Muscle layer of duodenum (tissue), 2 donors: ENCODE results near the gene MISP3.

Experiments used
- H3K27ac ChIP-seq: one replicate; pipeline ENCODE4 v1.7.0; 2013; ENCODE audit warnings: mild to moderate bottlenecking, low read length
- H3K27me3 ChIP-seq: one replicate; pipeline ENCODE4 v1.7.0; 2013; ENCODE audit warnings: low read depth, mild to moderate bottlenecking, control low read depth, low read length
- H3K36me3 ChIP-seq, 2 donors: one replicate each; pipeline ENCODE4 v1.7.0; 2013; ENCODE audit warnings: low read length in 2 of 2, control low read depth in 1 of 2, mild to moderate bottlenecking in 1 of 2; ENCODE audit not compliant: insufficient read depth in 2 of 2, control insufficient read depth in 1 of 2
- H3K4me1 ChIP-seq, 2 donors: one replicate each; pipeline ENCODE4 v1.7.0; 2013; ENCODE audit warnings: low read length in 2 of 2, mild to moderate bottlenecking in 2 of 2, control low read depth in 1 of 2, moderate library complexity in 1 of 2; ENCODE audit not compliant: insufficient read depth in 2 of 2, control insufficient read depth in 1 of 2
- H3K4me3 ChIP-seq, 2 donors: one replicate each; pipeline ENCODE4 v1.7.0; 2013; ENCODE audit warnings: low read length in 2 of 2, low read depth in 1 of 2, mild to moderate bottlenecking in 1 of 2
- H3K9me3 ChIP-seq, 2 donors: one replicate each; pipeline ENCODE4 v1.7.0; 2013; ENCODE audit warnings: low read length in 2 of 2, control low read depth in 1 of 2, mild to moderate bottlenecking in 1 of 2; ENCODE audit not compliant: control insufficient read depth in 1 of 2
- donor health status: healthy.

Gene MISP3

DNA sequence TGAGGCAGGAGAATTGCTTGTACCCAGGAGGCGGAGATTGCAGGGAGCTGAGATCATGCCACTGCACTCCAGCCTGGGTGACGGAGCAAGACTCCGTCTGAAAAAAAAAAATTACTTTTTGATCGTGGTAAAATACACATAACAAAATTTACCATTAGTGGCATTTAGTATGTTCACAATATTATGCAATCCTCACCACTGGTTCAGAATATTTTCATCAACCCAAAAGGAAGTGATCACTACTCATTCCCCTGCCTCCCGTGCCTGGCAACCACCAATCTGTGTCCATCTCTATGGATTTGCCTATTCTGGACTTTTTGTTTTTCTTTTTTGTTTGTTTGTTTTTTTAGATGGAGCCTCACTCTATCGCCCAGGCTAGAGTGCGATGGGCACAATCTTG, 9.5 kb upstream of the MISP3 start:
- Histone ChIP-seq H3K9me3 (no peaks in the 10 kb centered on the region), H3K4me3 (no peak overlapping the region), H3K27me3 (peaks cover 19% of the 10 kb centered on the region)

DNA sequence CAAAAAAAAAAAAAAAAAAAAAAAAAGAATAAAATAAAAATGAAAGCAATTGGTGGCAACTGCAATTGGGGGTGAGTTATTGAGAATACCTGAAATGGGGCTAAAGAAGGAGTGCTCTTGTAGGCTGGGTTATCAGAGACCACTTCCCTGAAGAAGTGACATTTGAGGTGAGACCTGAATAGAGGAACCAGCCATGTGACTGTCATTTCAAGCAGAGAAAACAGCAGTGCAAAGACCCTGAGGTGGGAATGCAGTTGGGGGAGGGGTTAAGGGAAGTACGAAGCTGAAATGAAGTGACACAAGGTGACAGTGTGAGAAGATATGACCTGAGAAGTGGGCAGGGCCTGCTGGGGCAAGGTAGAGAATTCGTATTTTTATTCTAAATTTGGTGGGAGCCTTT, 6.5 kb upstream of the MISP3 start:
- H3K27me3 ChIP-seq: peaks cover 4% of the 10 kb centered on the region
- H3K4me1 ChIP-seq: no peaks in the 10 kb centered on the region

More for the DNA sequence above, 9.5 kb upstream of the MISP3 start:
- Histone ChIP-seq H3K27ac (no peak overlapping the region), H3K36me3 (no peaks in the 10 kb centered on the region), H3K4me1 (peaks cover 0 to 2% of the 10 kb centered on the region in 2 donors)

DNA sequence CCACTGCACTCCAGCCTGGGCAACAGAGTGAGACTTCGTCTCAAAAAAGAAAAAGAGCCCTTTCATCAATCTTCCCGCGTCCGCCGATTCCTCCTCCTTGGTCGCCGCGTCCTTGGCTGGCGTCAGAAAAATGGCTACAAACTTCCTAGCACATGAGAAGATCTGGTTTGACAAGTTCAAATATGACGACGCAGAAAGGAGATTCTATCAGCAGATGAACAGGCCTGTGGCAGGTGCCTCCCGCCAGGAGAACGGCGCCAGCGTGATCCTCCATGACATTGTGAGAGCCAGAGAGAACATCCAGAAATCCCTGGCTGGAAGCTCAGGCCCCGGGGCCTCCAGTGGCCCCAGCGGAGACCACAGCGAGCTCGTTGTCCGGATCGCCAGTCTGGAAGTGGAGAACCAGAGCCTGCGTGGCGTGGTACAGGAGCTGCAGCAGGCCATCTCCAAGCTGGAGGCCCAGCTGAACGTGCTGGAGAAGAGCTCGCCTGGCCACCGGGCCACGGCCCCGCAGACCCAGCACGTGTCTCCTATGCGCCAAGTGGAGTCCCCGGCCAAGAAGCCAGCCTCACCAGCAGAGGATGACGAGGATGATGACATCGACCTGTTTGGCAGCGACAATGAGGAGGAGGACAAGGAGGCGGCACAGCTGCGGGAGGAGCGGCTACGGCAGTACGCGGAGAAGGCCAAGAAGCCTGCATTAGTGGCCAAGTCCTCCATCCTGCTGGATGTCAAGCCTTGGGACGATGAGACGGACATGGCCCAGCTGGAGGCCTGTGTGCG, 2.1 kb upstream of the MISP3 start:
- H3K4me1 ChIP-seq: peaks cover 0 to 28% of the 10 kb centered on the region in 2 donors
- H3K27me3 ChIP-seq: no peaks in the 10 kb centered on the region
- no peak overlapping the region for H3K27ac ChIP-seq
- no peaks in the 10 kb centered on the region for H3K9me3 ChIP-seq
- H3K4me3 ChIP-seq: no peak overlapping the region
- no peaks in the 10 kb centered on the region for H3K36me3 ChIP-seq

More for the DNA sequence above, 6.5 kb upstream of the MISP3 start:
- Histone ChIP-seq H3K4me3 (no peak overlapping the region), H3K36me3 (no peaks in the 10 kb centered on the region), H3K9me3 (no peaks in the 10 kb centered on the region), H3K27ac (no peak overlapping the region)

DNA sequence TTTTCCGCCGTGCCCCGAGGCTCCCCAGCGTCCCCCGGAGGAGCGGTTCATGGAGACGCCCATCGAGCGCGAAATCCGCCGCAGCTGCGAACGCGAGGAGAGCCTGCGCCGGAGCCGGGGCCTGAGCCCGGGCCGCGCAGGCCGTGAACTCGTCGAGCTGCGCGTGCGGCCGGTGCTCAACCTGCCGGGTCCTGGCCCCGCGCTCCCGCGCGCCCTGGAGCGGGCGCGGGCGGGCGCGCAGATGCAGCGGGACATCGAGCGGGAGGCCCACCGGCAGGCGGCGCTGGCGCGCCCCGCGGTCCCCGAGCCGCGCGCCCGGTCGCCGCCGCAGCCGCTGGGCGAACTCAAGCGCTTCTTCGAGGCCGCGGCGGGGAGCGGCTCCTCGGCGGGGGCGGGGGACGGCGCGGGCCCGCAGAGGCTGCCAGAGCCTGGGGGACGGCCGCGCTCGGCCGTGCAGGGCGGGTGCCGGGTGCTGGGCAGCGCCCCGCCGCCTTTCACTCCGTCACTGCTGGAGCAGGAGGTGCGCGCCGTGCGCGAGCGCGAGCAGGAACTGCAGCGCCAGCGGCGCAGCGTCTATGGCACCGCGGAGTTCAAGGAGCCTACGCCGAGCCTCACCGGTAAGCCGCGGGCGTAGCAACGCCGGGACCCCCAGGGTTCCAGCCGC, 807 bp downstream of the MISP3 start:
- H3K27me3 ChIP-seq: no peaks in the 10 kb centered on the region
- peak overlapping the region; percentile 72 to 87 for H3K4me3 ChIP-seq
- no peaks in the 10 kb centered on the region for H3K36me3 ChIP-seq
- no peaks in the 10 kb centered on the region for H3K9me3 ChIP-seq
- H3K27ac ChIP-seq: peak overlapping the region; percentile 70
- H3K4me1 ChIP-seq: peaks cover 0 to 30% of the 10 kb centered on the region in 2 donors

DNA sequence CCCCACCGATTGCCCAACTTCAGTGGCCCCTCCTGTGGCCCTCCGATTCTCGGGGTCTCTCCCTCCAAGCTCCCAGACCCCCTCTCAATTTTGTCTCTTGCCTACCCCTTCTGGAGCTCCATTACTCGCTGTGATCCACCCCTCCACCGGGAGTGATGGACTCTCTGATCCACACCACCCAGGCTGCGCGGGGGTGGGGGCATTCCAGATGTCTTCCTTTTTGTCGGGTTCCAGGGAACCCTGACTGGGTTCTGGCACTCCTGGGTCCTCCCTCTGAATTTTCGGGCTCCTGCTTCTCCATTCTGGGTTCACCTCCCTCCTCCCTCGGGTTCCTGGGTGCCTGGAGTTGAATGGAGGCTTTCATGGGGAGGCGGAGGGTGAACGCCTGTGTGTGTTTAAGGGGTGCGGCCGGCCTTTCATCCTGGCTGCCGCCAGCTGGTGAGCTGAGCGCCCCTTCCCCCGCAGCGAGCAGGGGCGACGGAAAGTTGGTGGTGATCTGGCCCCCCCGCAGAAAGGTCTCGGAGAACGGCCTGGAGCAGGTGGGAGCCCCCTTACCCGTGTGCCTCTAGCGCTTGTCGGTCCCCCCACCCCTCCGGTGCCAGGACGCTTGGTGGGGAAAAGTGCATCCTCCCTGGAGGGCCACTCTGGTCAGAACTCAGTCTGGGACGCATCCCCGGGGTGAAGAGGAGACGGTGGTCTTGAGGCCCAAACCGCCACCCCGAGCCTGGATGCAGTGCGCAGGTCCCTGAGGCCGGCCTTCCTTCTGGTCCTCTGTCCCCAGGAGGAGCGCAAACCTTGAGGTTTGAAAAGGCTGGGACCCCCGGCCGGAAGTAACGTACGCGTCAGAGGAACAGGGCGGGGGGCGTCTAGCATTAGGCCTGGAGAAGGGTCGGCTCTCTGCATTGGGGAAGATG, 1.6 kb downstream of the MISP3 start:
- Histone ChIP-seq H3K9me3 (no peaks in the 10 kb centered on the region), H3K27ac (peak overlapping the region; percentile 70), H3K27me3 (no peaks in the 10 kb centered on the region), H3K4me3 (peak overlapping the region; percentile 72 to 87), H3K36me3 (no peaks in the 10 kb centered on the region), H3K4me1 (peaks cover 0 to 30% of the 10 kb centered on the region in 2 donors)

DNA sequence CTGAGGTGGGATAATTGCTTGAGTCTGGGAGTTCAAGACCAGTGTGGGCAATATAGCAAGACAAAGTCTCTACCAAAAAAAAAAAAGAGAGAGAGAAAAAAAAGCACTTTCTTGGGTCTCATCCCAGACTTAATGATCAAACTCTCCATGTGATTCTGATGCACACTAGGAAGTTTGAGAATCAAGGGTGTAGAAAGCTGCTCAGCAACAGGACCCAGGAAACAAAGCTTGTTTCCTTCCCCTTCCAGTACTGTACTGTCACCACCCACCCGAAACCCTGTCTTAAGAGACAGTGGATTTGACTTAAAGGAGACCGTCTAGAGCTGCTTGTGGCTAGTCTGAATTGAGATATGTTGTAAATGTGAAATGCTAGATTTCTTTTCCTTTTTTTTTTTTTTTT, 5.8 kb downstream of the MISP3 start:
- H3K4me1 ChIP-seq: peaks cover 7 to 31% of the 10 kb centered on the region in 2 donors
- H3K36me3 ChIP-seq: no peaks in the 10 kb centered on the region
- H3K4me3 ChIP-seq: no peak overlapping the region
- H3K9me3 ChIP-seq: no peaks in the 10 kb centered on the region
- H3K27ac ChIP-seq: no peak overlapping the region
- no peaks in the 10 kb centered on the region for H3K27me3 ChIP-seq

DNA sequence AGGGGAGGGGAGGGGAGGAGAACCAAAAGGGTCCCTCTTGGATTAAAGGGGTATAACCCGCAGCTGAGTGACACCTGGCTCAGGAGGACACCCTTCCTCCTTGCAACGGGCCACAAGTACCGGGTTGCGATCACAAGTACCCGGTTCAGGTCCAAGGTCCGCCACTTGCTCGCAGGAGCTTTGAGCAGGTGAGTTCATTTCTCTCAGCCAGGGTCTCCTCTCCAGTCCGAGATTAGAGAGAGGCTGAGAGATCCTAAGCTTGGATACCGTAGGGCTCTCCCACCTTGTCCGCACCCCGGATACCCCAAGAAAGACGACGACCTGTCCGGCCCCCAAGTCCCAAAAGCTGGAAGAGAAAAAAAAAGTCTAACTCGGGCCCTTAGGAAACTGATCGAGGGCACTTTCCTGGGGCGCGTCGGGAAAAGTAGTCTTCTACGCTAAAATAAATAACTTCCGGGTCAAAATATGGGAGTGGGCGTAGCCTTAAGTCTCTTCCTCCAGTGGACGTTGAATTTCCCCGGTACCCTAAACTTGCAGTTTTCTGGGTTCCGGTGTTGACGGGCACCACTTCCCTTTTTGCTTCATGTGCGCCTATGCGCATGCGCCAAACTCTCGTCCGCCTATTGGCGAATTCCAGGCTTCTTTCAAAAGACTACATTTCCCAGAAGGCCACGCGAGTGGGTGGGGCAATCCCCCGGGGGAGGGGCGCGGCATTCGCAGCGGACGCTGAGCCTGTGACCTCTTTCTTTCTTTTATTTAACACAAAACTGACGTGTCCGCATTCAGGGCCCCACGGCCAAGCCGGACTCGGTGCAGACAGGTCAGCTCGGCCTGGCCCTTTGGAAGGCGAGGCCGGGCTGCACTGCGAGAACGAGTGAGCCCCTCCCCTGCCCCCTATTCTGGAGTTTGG, 8.6 kb downstream of the MISP3 start:
- H3K9me3 ChIP-seq: no peaks in the 10 kb centered on the region
- peak overlapping the region; percentile 94 for H3K27ac ChIP-seq
- no peaks in the 10 kb centered on the region for H3K27me3 ChIP-seq
- peak overlapping the region; percentile 83 to 91 for H3K4me3 ChIP-seq
- H3K36me3 ChIP-seq: no peaks in the 10 kb centered on the region
- peaks cover 7 to 18% of the 10 kb centered on the region in 2 donors for H3K4me1 ChIP-seq

DNA sequence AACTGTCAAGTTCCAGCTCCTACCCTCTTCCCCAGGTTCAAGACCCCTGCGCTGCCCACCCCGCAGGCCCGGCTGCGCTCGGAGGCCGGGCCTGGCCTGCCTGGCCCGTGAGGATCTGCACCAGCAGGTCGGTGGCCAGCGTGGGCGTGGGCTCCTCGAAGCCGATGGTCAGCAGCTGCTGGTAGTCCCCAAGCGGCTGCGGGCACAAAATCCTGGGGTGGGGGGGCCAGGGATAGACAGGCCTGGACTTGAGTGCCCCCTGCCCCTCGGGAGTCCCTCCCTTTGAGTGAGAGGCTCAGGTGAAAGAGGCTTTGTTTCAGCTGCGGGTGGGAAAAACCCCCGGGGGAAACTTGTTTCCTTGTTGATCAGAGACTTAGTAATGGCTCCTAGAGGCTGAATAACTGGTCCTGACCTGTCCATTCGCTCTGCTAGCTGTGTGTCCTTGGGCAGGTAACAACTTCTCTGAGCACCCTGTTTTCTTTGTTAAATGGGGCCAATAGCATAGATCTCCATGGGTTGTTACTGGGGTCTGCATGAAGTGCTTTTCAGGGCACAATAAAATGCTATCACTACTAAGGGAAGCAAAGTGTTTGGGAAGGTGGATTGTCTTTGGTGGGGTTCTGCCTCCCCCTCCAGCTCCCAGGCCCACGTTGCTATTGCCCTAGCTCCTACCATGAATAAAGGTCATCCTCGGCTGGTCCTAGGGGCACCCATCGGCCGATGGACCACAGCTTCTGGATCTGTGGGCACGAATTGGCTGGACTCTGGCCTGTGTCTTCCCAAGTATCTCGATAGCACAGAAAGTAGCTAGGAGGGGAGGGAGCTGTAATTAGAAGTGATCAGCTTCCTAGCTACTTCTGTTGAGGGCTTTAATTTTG, 9.4 kb downstream of the MISP3 start:
- H3K36me3 ChIP-seq: no peaks in the 10 kb centered on the region
- no peaks in the 10 kb centered on the region for H3K9me3 ChIP-seq
- H3K4me1 ChIP-seq: peaks cover 7 to 18% of the 10 kb centered on the region in 2 donors
- peak overlapping the region; percentile 83 to 91 for H3K4me3 ChIP-seq
- peak overlapping the region; percentile 94 for H3K27ac ChIP-seq
- no peaks in the 10 kb centered on the region for H3K27me3 ChIP-seq

DNA sequence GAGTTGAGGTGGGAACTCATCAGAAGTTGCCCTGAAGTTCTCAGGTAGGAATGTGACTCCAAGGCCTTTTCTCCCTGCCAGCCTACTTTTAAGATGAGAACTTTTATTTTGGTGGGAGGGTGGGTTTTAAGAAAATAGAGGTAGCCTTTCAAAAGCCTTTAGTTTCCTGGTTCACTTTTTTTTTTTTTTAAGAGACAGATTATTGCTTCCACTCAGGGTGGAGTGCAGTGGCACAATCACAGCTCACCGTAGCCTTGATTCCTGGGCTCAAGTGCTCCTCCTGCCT, 10.0 kb downstream of the MISP3 start:
- Histone ChIP-seq H3K9me3 (no peaks in the 10 kb centered on the region), H3K27me3 (no peaks in the 10 kb centered on the region), H3K27ac (peak overlapping the region; percentile 94), H3K4me1 (peaks cover 7 to 18% of the 10 kb centered on the region in 2 donors), H3K36me3 (no peaks in the 10 kb centered on the region), H3K4me3 (peak overlapping the region; percentile 83 to 91)
